Measurements from ENCODE around the gene MPPED1. TPM values are rescaled to one million over a fixed set of nuclear protein-coding genes. Genes with fewer than 3 reads are reported as not detected.

MPPED1 gene
- total RNA-seq, 1 experiment from 2014 or later: not detected

DNA sequence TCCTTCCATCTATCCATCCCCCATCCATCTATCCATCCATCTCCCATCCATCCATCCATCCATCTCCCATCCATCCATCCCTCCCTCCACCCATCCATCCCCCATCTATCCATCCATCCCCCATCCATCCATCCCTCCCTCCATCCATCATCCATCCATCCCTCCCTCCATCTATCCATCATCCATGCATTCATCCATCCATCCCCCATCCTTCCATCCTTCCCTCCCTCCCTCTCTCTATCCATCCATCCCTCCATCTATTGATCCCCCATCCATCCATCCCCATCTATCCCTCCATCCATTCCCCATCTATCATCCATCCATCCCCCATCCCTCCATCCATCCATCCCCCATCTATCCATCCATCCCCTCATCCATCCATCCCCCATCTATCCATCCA is 96.7 kb downstream of the MPPED1 start:
- no peak for TF ChIP-seq EZH2 (IDR thresholded peaks at IDR 0.05; ENCODE audit: borderline replicate concordance, low read depth, low read length, poor library complexity, severe bottlenecking)
- TF ChIP-seq, protein P1, sequence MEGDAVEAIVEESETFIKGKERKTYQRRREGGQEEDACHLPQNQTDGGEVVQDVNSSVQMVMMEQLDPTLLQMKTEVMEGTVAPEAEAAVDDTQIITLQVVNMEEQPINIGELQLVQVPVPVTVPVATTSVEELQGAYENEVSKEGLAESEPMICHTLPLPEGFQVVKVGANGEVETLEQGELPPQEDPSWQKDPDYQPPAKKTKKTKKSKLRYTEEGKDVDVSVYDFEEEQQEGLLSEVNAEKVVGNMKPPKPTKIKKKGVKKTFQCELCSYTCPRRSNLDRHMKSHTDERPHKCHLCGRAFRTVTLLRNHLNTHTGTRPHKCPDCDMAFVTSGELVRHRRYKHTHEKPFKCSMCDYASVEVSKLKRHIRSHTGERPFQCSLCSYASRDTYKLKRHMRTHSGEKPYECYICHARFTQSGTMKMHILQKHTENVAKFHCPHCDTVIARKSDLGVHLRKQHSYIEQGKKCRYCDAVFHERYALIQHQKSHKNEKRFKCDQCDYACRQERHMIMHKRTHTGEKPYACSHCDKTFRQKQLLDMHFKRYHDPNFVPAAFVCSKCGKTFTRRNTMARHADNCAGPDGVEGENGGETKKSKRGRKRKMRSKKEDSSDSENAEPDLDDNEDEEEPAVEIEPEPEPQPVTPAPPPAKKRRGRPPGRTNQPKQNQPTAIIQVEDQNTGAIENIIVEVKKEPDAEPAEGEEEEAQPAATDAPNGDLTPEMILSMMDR (conservative IDR thresholded peaks at IDR 0.05; ENCODE audit: low read depth, low read length): no peak
- intact Hi-C loops (cut with micrococcal nuclease; ENCODE audit: unreplicated experiment): no loop called here

DNA sequence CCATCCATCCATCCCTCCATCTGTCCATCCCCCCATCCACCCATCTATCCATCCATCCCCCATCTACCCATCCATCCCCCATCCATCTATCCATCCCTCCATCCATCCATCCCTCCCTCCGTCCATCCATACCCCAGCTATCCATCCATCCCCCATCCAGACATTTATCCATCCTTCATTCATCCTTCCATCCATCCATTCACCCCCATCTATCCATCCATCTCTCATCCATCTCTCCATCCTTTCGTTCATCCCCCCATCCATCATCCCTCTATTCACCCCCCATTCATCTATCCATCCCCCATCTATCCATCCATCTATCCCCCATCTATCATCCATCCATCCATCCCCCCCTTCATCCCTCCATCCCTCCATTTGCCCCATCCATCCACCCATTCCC is 97.5 kb downstream of the MPPED1 start:
- H3K4me3 ChIP-seq (ENCODE audit: low read depth, low read length, poor library complexity, severe bottlenecking): no peak overlapping the region
- CTCF ChIA-PET: no interaction called here
- no peaks in the 10 kb centered on the region for H3K27me3 ChIP-seq (replicated peaks; ENCODE audit: insufficient read depth, low read depth, low read length, poor library complexity)
- TF ChIP-seq, protein P1 (conservative IDR thresholded peaks at IDR 0.05; ENCODE audit: low read depth, low read length): no peak
- TF ChIP-seq EZH2 (IDR thresholded peaks at IDR 0.05; ENCODE audit: borderline replicate concordance, low read depth, low read length, poor library complexity, severe bottlenecking): no peak
- no peaks in the 10 kb centered on the region for H3K36me3 ChIP-seq (ENCODE audit: insufficient read depth, low read length, poor library complexity, severe bottlenecking)
- POLR2A ChIA-PET (ENCODE audit: low non-redundant PET): no interaction called here
- no peaks in the 10 kb centered on the region for H3K4me1 ChIP-seq (ENCODE audit: insufficient read depth, low read length, poor library complexity, severe bottlenecking)
- intact Hi-C loops (cut with micrococcal nuclease; ENCODE audit: unreplicated experiment): no loop called here
- H3K27ac ChIP-seq (ENCODE audit: low read depth, low read length, poor library complexity, severe bottlenecking): no peak overlapping the region
- H3K9me3 ChIP-seq (ENCODE audit: low read depth, low read length, poor library complexity, severe bottlenecking): no peaks in the 10 kb centered on the region
- no peak for DNase-seq (ENCODE audit: low spot score)
- BruUV-seq (replicated peaks): no TSS peak

More for the DNA sequence above, 96.7 kb downstream of the MPPED1 start:
- H3K27me3 ChIP-seq (replicated peaks; ENCODE audit: insufficient read depth, low read depth, low read length, poor library complexity): no peaks in the 10 kb centered on the region
- no peaks in the 10 kb centered on the region for H3K4me1 ChIP-seq (ENCODE audit: insufficient read depth, low read length, poor library complexity, severe bottlenecking)
- POLR2A ChIA-PET (ENCODE audit: low non-redundant PET): no interaction called here
- CTCF ChIA-PET: no interaction called here
- no peak overlapping the region for H3K27ac ChIP-seq (ENCODE audit: low read depth, low read length, poor library complexity, severe bottlenecking)
- no TSS peak for BruUV-seq (replicated peaks)
- H3K9me3 ChIP-seq (ENCODE audit: low read depth, low read length, poor library complexity, severe bottlenecking): no peaks in the 10 kb centered on the region
- no peaks in the 10 kb centered on the region for H3K36me3 ChIP-seq (ENCODE audit: insufficient read depth, low read length, poor library complexity, severe bottlenecking)
- no peak for DNase-seq (ENCODE audit: low spot score)
- H3K4me3 ChIP-seq (ENCODE audit: low read depth, low read length, poor library complexity, severe bottlenecking): no peak overlapping the region

DNA sequence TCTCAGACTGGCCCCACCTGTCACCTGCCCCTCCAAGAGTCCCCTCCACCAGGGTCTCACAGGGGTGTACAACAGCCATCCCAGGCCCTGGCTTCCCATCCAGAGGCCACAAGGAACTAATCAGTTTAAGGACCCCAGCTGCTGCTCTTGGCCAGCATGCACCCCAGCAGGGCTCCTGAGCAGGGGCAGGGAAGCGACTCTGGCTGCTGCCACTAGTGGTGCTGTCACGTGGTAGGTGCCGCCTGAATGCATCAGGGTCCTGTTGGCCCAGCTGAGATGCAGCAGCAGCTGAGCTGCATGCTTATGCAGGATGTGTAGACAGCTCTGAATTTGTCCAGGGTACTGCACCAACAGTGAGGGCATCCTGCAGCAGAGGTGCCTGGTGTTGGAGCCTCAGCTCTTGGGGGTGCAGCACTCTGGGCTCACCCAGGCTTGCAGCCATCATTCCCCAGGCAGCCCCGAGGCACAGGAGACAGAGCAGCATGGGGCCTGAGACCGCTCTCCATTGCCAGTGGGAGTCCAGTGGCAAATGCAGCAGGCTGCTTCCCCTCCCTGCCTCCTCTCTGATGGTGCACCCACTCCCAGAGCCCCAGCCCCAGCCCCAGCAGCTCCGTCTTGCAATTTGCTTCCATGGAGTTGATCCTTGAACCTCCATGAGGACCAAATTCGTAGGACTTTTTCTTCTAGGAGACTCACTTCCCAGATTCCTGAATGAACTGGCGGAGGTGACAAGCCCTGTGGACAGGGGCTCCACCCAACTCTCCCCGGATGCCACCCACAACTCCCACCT is 98.7 kb downstream of the MPPED1 start:
- no peaks in the 10 kb centered on the region for H3K4me1 ChIP-seq (ENCODE audit: insufficient read depth, low read length, poor library complexity, severe bottlenecking)
- no peak overlapping the region for H3K4me3 ChIP-seq (ENCODE audit: low read depth, low read length, poor library complexity, severe bottlenecking)
- no peaks in the 10 kb centered on the region for H3K9me3 ChIP-seq (ENCODE audit: low read depth, low read length, poor library complexity, severe bottlenecking)
- TF ChIP-seq EZH2 (IDR thresholded peaks at IDR 0.05; ENCODE audit: borderline replicate concordance, low read depth, low read length, poor library complexity, severe bottlenecking): no peak
- TF ChIP-seq, protein P1 (conservative IDR thresholded peaks at IDR 0.05; ENCODE audit: low read depth, low read length): no peak
- intact Hi-C loops (cut with micrococcal nuclease; ENCODE audit: unreplicated experiment): no loop called here
- DNase-seq (ENCODE audit: low spot score): no peak
- ChIA-PET POLR2A (ENCODE audit: low non-redundant PET) (no interaction called here), CTCF (no interaction called here)
- no peak overlapping the region for H3K27ac ChIP-seq (ENCODE audit: low read depth, low read length, poor library complexity, severe bottlenecking)
- H3K36me3 ChIP-seq (ENCODE audit: insufficient read depth, low read length, poor library complexity, severe bottlenecking): no peaks in the 10 kb centered on the region
- no TSS peak for BruUV-seq (replicated peaks)
- no peaks in the 10 kb centered on the region for H3K27me3 ChIP-seq (replicated peaks; ENCODE audit: insufficient read depth, low read depth, low read length, poor library complexity)

All from A673 (cell line).